ENCODE data around the gene FPGS.

DNA sequence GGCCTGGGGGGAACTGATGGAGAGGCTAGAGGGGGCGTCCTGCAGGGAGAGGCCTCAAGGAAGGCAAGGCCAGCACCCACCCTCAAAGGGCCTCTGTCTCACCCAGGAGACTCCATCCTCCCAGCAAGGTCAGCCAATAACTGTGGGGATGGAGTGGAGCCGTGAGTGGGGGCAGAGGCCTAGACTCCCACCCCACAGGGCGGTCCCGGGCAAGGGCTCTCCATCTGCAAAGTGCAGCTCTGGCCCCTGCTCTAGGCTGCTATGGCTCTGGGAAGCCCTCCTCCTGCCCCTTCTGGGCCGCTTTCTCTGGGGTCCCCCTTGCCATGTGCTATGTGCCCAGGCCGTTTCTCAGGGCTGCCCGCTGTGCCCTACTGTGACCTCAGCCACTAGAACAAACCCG, 14.0 kb downstream of the FPGS start:
- no peak for TF ChIP-seq GATA2 (IDR thresholded peaks at IDR 0.05; ENCODE audit: low read depth, low read length)
- TF ChIP-seq GATA3 (IDR thresholded peaks at IDR 0.05; ENCODE audit: low read depth, low read length), result no peak

All from SH-SY5Y (cell line).